Heart left ventricle (tissue), 13 donors: Measurements from ENCODE around the gene PLEKHN1.

Experiments used
- CTCF ChIP-seq, 12 donors: fragments of 200-600 bp; sonication (generic) in 4 of 12; IDR thresholded peaks; one replicate each; pipeline versions ENCODE4 v1.5.0 to v1.8.0; 2018 to 2022; ENCODE audit warnings: antibody characterized with exemption in 12 of 12, mild to moderate bottlenecking in 5 of 12
- POLR2A ChIP-seq, 2 donors: fragments of 450-650 bp; IDR thresholded peaks; one replicate each; pipeline ENCODE4 v1.6.1; 2017; ENCODE audit warnings: antibody characterized with exemption in 2 of 2, mild to moderate bottlenecking in 2 of 2, moderate library complexity in 2 of 2
- donor health status: ischemic (EF 13 %, LVEDD 7.1; RV severe dilation, severe dysfunction).
- donor health status: DM: no; HTN: yes; CAD: no.
- donor health status: DM: no; HTN: no; CAD: no.
- donor health status: ischemic (EF 25% LVEDD 6.9; RV normal size, moderate dysfunction).
- donor health status: ischemic (EF 25% LVEDD 5.7; RV mildly dilated, moderate dysfunction).
- donor health status: ischemic (EF 35%, LVEDD 5.7; RV mildly dilated, moderate dysfunction).
- donor health status: nonischemic (EF 11% LVEDD 7.7; RV severe dilation, severe dysfunction).
- donor health status: DM: yes; HTN: yes; CAD: no.
- donor health status: PGD.
- donor health status: ischemic (EF 29% LVEDD 5.4; RV normal size, mild dysfunction).
- donor health status: nonischemic (EF 23%, LVEDD 6.1; RV moderate dilation, normal function).

- TF ChIP-seq CTCF (IDR thresholded peaks at IDR 0.05) (no peak), POLR2A (IDR thresholded peaks at IDR 0.05) (no peak)
These were observed at the start of gene PLEKHN1 for GRCh38 chr1:966135-966703.
